A673 (cell line): ENCODE data around the gene OR12D1. TPM values are rescaled to one million over a fixed set of nuclear protein-coding genes. Genes with fewer than 3 reads are reported as not detected.

Experiments
- Bru-seq: library from RNA; stranded (reverse); fragments of 400-500 nt; gene quantifications from one replicate; lab custom pipeline; 2021; lab: Mats Ljungman, UMichigan
- BruChase-seq, 2 experiments: library from RNA; stranded (reverse); fragments of 400-500 nt; gene quantifications; one replicate each; lab custom pipeline; 2021; lab: Mats Ljungman, UMichigan
- BruUV-seq: library from RNA; stranded (reverse); fragments of 400-500 nt; replicated peaks from 2 replicates; lab custom pipeline; 2021; lab: Mats Ljungman, UMichigan
- CTCF ChIA-PET: fragments of 300-600 bp; sonication (Branson Sonifier 250); formaldehyde crosslinking; loops from one replicate; lab custom pipeline; 2022; ENCODE audit warnings: antibody characterized with exemption; lab: Charles Lee
- POLR2A ChIA-PET: fragments of 300-600 bp; sonication (Branson Sonifier 250); formaldehyde crosslinking; loops from one replicate; lab custom pipeline; 2022; ENCODE audit warnings: antibody characterized with exemption; ENCODE audit not compliant: low non-redundant PET; lab: Charles Lee
- DNase-seq: peaks from one replicate; pipeline ENCODE4 v3.0.0-alpha.2; 2015; ENCODE audit warnings: low spot score
- H3K27ac ChIP-seq: fragments of 200-600 bp; sonication (generic); 2 replicates; pipeline ENCODE4 v1.5.1; 2016; ENCODE audit warnings: mixed run types, low read depth, mild to moderate bottlenecking, mixed read lengths, antibody characterized with exemption, low read length; ENCODE audit not compliant: poor library complexity, severe bottlenecking
- H3K27me3 ChIP-seq: fragments of 200-600 bp; sonication (generic); replicated peaks from 2 replicates; pipeline ENCODE4 v1.6.1; 2017; ENCODE audit warnings: mixed run types, low read depth, mild to moderate bottlenecking, mixed read lengths, antibody characterized with exemption, low read length; ENCODE audit not compliant: insufficient read depth, poor library complexity
- H3K36me3 ChIP-seq: fragments of 200-600 bp; sonication (generic); 2 replicates; pipeline ENCODE4 v1.6.1; 2016; ENCODE audit warnings: mixed run types, mild to moderate bottlenecking, mixed read lengths, antibody characterized with exemption, low read length; ENCODE audit not compliant: insufficient read depth, poor library complexity, severe bottlenecking
- H3K4me1 ChIP-seq: fragments of 200-600 bp; sonication (generic); 2 replicates; pipeline ENCODE4 v1.6.1; 2017; ENCODE audit warnings: mixed run types, mild to moderate bottlenecking, mixed read lengths, antibody characterized with exemption, low read length; ENCODE audit not compliant: insufficient read depth, poor library complexity, severe bottlenecking
- H3K4me3 ChIP-seq: fragments of 200-600 bp; sonication (generic); 2 replicates; pipeline ENCODE4 v1.5.1; 2016; ENCODE audit warnings: low read depth, mixed run types, mild to moderate bottlenecking, mixed read lengths, low read length; ENCODE audit not compliant: poor library complexity, severe bottlenecking
- H3K9me3 ChIP-seq: fragments of 200-600 bp; sonication (generic); 2 replicates; pipeline ENCODE4 v1.6.1; 2016; ENCODE audit warnings: mixed run types, low read depth, mild to moderate bottlenecking, mixed read lengths, antibody characterized with exemption, low read length; ENCODE audit not compliant: poor library complexity, severe bottlenecking
- EZH2 ChIP-seq: fragments of 200-600 bp; sonication (generic); IDR thresholded peaks from 2 replicates; pipeline ENCODE4 v1.6.1; 2017; ENCODE audit warnings: borderline replicate concordance, low read depth, mild to moderate bottlenecking, mixed read lengths, antibody characterized with exemption, low read length; ENCODE audit not compliant: poor library complexity, severe bottlenecking
- intact Hi-C: fragments of 100-400 bp; cut with micrococcal nuclease; formaldehyde crosslinking; loops from one replicate; pipeline ENCODE4 v1.10.0; 2022; ENCODE audit not compliant: unreplicated experiment
- long read RNA-seq: library from polyadenylated mRNA; stranded (forward); transcript quantifications from one replicate; pipeline ENCODE4 v2.0.0, GENCODE V29; 2022
- total RNA-seq: library from RNA; stranded (reverse); gene quantifications from 2 replicates; pipeline ENCODE4 v1.2.3, GENCODE V29; 2021
- TF ChIP-seq, protein P1 (sequence below): fragments of 300-800, 200-600 bp; sonication (generic); conservative IDR thresholded peaks from 2 replicates; pipeline ENCODE4 v1.5.1; 2017; ENCODE audit warnings: low read depth, mild to moderate bottlenecking, antibody characterized with exemption, low read length, moderate library complexity, mixed read lengths

OR12D1 gene
- total RNA-seq (not detected in 2 replicates), Bru-seq, nascent RNA (not detected), BruChase-seq, experiment 1, labeled RNA remaining after a 2-hour chase (not detected), BruChase-seq, experiment 2, labeled RNA remaining after a 6-hour chase (not detected)
- long read RNA-seq: 0 reads

DNA sequence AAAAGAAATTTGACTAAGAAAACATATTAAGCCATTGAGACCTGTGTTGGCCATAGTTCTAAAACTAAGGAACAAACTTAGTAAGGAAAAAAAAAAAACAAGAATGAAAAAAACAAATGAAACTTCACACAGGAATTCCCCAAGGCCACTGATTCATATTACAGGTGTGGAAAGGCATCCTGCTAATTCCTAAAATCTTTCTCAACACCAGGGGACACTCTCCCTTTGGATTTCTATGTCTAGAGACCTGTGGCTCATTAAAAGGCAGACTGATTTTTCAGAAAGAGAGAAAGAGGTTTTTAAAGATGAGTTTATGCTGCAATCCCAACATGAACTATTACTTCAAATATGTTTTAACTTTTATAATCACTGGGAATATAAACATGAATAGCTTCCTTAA lies at the start of gene OR12D1:
Gene OR12D1 (plus strand): TSS at position 341 of the 400 bp plus-strand sequence.
- no peak within 1 kb of the TSS for H3K27ac ChIP-seq
- no peaks in the 10 kb centered on the region for H3K36me3 ChIP-seq
- ChIA-PET CTCF (no interaction called here), POLR2A (no interaction called here)
- no peak within 1 kb of the TSS for H3K4me3 ChIP-seq
- DNase-seq: no peak
- no TSS peak for BruUV-seq
- TF ChIP-seq, protein P1, sequence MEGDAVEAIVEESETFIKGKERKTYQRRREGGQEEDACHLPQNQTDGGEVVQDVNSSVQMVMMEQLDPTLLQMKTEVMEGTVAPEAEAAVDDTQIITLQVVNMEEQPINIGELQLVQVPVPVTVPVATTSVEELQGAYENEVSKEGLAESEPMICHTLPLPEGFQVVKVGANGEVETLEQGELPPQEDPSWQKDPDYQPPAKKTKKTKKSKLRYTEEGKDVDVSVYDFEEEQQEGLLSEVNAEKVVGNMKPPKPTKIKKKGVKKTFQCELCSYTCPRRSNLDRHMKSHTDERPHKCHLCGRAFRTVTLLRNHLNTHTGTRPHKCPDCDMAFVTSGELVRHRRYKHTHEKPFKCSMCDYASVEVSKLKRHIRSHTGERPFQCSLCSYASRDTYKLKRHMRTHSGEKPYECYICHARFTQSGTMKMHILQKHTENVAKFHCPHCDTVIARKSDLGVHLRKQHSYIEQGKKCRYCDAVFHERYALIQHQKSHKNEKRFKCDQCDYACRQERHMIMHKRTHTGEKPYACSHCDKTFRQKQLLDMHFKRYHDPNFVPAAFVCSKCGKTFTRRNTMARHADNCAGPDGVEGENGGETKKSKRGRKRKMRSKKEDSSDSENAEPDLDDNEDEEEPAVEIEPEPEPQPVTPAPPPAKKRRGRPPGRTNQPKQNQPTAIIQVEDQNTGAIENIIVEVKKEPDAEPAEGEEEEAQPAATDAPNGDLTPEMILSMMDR: no peak
- TF ChIP-seq EZH2: no peak
- H3K9me3 ChIP-seq: no peaks in the 10 kb centered on the region
- H3K27me3 ChIP-seq: peaks cover 18% of the 10 kb centered on the region
- no peaks in the 10 kb centered on the region for H3K4me1 ChIP-seq
- intact Hi-C loops: no loop called here

DNA sequence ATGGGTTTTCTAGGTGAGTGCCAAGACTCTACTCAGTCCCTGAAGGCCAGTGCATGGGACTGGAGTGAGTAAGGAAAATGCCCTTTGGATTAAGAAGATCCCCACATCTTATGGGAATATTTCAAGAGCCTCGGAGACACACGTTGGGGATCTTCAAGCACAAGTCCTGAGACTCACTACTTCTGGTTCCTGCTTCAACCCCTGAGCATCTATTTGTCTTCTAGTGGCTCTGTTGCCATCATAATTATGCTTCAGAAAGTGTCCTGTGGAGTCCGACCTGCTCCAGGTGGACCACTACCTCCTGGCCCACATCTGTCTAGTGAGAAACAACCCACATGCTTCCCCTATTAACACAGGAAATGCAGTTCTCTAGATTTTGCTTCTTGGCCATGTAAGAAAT lies 46.0 kb upstream of the OR12D1 start, which contains the start of gene OR5V1:
Gene OR5V1 (minus strand): TSS at position 101 of the 400 bp plus-strand sequence. CDS start 12,670 bp downstream, outside the sequence.
- Histone ChIP-seq H3K9me3 (no peaks in the 10 kb centered on the region), H3K27ac (no peak within 1 kb of the TSS), H3K4me1 (no peaks in the 10 kb centered on the region), H3K27me3 (peaks cover 28% of the 10 kb centered on the region), H3K36me3 (no peaks in the 10 kb centered on the region), H3K4me3 (no peak within 1 kb of the TSS)
- ChIA-PET POLR2A (no interaction called here), CTCF (no interaction called here)
- intact Hi-C loops: no loop called here
- no TSS peak for BruUV-seq
- TF ChIP-seq, protein P1: no peak
- TF ChIP-seq EZH2: no peak
- DNase-seq: no peak

DNA sequence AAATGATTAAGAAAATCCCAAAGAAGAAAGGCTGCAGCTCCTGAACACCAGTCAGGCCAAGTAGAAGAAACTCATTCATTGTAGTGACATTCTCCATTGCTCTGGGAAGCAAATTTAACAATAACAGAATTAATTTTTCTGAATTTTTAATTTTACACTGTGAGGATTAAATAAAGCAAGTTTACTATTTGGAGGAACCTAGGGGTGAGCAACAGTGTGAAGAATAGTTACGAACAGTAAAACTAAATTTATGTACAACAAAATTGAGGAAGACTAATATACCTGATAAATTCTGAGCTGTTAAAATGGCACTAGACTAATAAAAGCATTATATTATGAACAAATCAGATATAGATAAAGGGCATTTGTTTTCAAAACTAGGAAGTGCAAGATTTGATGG lies 39.5 kb upstream of the OR12D1 start, which contains the start of gene OR12D3:
Gene OR12D3 (minus strand): TSS at position 101 of the 400 bp plus-strand sequence. CDS start 4 bp downstream, at position 97.
- intact Hi-C loops: loop anchor here (5.0 kb wide), 1 partner anchor 212 kb away; the partner anchor contains the start of gene OR2H2
- Histone ChIP-seq H3K27me3 (peaks cover 10% of the 10 kb centered on the region), H3K4me3 (no peak within 1 kb of the TSS), H3K27ac (no peak within 1 kb of the TSS), H3K9me3 (no peaks in the 10 kb centered on the region), H3K36me3 (no peaks in the 10 kb centered on the region), H3K4me1 (no peaks in the 10 kb centered on the region)
- ChIA-PET CTCF (no interaction called here), POLR2A (no interaction called here)
- no TSS peak for BruUV-seq
- no peak for DNase-seq
- no peak for TF ChIP-seq EZH2
- TF ChIP-seq, protein P1: no peak
